Measurements from ENCODE around the gene COX6B2. TPM values are rescaled to one million over a fixed set of nuclear protein-coding genes. Genes with fewer than 3 reads are reported as not detected.

The COX6B2 gene
- total and polyA plus RNA-seq, 4 donors: not detected

DNA sequence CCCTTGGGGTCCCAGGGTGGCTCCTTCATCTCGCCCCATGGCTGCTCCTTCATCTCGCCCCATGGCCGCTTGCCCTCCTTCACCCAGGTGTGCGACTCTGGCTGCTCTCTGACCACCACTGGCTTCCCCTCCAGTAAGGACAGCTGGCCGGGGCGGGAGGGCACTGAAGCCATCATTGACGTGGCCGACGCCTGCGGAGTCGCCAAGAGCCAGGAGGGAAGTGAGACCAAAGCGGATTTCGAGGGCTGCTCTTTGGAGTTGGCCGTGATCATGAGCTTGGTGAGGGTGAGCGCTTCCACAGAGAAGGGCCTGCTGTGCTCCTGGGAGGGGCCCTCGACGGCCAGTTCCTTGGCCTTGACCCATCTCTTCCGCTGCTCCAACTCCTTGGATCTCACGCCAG is 4.0 kb upstream of the COX6B2 start:
- Histone ChIP-seq H3K9ac (ENCODE audit: low read depth in 1 of 2, low read length in 2 of 2) (no peak overlapping the region), H3K36me3 (ENCODE audit: control insufficient read depth in 4 of 4, insufficient read depth in 3 of 4, low read depth in 1 of 4, low read length in 3 of 4) (no peaks in the 10 kb centered on the region), H3K4me3 (ENCODE audit: low read depth in 1 of 3, low read length in 3 of 3) (no peak overlapping the region), H3K27me3 (ENCODE audit: control insufficient read depth in 4 of 4, insufficient read depth in 4 of 4, low read length in 3 of 4) (peaks cover 0 to 4% (median 0%) of the 10 kb centered on the region in 4 donors), H3K9me3 (ENCODE audit: control insufficient read depth in 4 of 4, low read length in 3 of 4) (no peaks in the 10 kb centered on the region), H3K4me1 (ENCODE audit: control insufficient read depth in 4 of 4, insufficient read depth in 4 of 4, low read length in 3 of 4) (peaks cover 0 to 4% (median under 1%) of the 10 kb centered on the region in 4 donors), H3K27ac (ENCODE audit: low read depth in 1 of 2, low read length in 2 of 2) (no peak overlapping the region)
- 87% methylated on average over 19 of the region's 19 CpGs for WGBS
- TF ChIP-seq, protein P1, sequence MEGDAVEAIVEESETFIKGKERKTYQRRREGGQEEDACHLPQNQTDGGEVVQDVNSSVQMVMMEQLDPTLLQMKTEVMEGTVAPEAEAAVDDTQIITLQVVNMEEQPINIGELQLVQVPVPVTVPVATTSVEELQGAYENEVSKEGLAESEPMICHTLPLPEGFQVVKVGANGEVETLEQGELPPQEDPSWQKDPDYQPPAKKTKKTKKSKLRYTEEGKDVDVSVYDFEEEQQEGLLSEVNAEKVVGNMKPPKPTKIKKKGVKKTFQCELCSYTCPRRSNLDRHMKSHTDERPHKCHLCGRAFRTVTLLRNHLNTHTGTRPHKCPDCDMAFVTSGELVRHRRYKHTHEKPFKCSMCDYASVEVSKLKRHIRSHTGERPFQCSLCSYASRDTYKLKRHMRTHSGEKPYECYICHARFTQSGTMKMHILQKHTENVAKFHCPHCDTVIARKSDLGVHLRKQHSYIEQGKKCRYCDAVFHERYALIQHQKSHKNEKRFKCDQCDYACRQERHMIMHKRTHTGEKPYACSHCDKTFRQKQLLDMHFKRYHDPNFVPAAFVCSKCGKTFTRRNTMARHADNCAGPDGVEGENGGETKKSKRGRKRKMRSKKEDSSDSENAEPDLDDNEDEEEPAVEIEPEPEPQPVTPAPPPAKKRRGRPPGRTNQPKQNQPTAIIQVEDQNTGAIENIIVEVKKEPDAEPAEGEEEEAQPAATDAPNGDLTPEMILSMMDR (IDR thresholded peaks at IDR 0.05; ENCODE audit: low read depth, low read length, missing input control): no peak
- no peak for TF ChIP-seq JUND (IDR thresholded peaks at IDR 0.05)
- TF ChIP-seq, protein P2, sequence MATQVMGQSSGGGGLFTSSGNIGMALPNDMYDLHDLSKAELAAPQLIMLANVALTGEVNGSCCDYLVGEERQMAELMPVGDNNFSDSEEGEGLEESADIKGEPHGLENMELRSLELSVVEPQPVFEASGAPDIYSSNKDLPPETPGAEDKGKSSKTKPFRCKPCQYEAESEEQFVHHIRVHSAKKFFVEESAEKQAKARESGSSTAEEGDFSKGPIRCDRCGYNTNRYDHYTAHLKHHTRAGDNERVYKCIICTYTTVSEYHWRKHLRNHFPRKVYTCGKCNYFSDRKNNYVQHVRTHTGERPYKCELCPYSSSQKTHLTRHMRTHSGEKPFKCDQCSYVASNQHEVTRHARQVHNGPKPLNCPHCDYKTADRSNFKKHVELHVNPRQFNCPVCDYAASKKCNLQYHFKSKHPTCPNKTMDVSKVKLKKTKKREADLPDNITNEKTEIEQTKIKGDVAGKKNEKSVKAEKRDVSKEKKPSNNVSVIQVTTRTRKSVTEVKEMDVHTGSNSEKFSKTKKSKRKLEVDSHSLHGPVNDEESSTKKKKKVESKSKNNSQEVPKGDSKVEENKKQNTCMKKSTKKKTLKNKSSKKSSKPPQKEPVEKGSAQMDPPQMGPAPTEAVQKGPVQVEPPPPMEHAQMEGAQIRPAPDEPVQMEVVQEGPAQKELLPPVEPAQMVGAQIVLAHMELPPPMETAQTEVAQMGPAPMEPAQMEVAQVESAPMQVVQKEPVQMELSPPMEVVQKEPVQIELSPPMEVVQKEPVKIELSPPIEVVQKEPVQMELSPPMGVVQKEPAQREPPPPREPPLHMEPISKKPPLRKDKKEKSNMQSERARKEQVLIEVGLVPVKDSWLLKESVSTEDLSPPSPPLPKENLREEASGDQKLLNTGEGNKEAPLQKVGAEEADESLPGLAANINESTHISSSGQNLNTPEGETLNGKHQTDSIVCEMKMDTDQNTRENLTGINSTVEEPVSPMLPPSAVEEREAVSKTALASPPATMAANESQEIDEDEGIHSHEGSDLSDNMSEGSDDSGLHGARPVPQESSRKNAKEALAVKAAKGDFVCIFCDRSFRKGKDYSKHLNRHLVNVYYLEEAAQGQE (IDR thresholded peaks at IDR 0.05): no peak
- no peak for TF ChIP-seq FOXA2 (IDR thresholded peaks at IDR 0.05)
- no peak for TF ChIP-seq MAX (IDR thresholded peaks at IDR 0.05)
- TF ChIP-seq SP1 (IDR thresholded peaks at IDR 0.05): no peak
- TF ChIP-seq ATF3 (IDR thresholded peaks at IDR 0.05): no peak
- no peak for TF ChIP-seq HNF4A (conservative IDR thresholded peaks at IDR 0.05)
- TF ChIP-seq HNF4G (IDR thresholded peaks at IDR 0.05): no peak
- no peak for TF ChIP-seq NR2F2 (IDR thresholded peaks at IDR 0.05)
- no peak for TF ChIP-seq GABPA (IDR thresholded peaks at IDR 0.05 in 1 of 2, conservative IDR thresholded peaks at IDR 0.05 in 1 of 2)
- TF ChIP-seq RXRA (IDR thresholded peaks at IDR 0.05): no peak
- no peak for TF ChIP-seq TAF1 (conservative IDR thresholded peaks at IDR 0.05)
- no peak for TF ChIP-seq RAD21 (IDR thresholded peaks at IDR 0.05)
- TF ChIP-seq EGR1 (IDR thresholded peaks at IDR 0.05; ENCODE audit: low read depth in 2 of 2): no peak
- no peak for DNase-seq (ENCODE audit: low spot score)

- WGBS: 31% methylated on average over 13 of the region's 13 CpGs
These were observed 798 bp upstream of the COX6B2 start for GRCh38 chr19:55355213-55355821.

More at GRCh38 chr19:55355213-55355821, 798 bp upstream of the COX6B2 start:
- Histone ChIP-seq H3K4me3 (ENCODE audit: low read depth in 1 of 3, low read length in 3 of 3) (no peak overlapping the region), H3K9me3 (ENCODE audit: control insufficient read depth in 4 of 4, low read length in 3 of 4) (no peaks in the 10 kb centered on the region), H3K27ac (ENCODE audit: low read depth in 1 of 2, low read length in 2 of 2) (no peak overlapping the region), H3K27me3 (ENCODE audit: control insufficient read depth in 4 of 4, insufficient read depth in 4 of 4, low read length in 3 of 4) (peaks cover 0 to 8% (median 6%) of the 10 kb centered on the region in 4 donors), H3K4me1 (ENCODE audit: control insufficient read depth in 4 of 4, insufficient read depth in 4 of 4, low read length in 3 of 4) (peaks cover 0 to 4% (median 1%) of the 10 kb centered on the region in 4 donors), H3K36me3 (ENCODE audit: control insufficient read depth in 4 of 4, insufficient read depth in 3 of 4, low read depth in 1 of 4, low read length in 3 of 4) (no peaks in the 10 kb centered on the region), H3K9ac (ENCODE audit: low read depth in 1 of 2, low read length in 2 of 2) (no peak overlapping the region)
- TF ChIP-seq ATF3 (IDR thresholded peaks at IDR 0.05) (no peak), TAF1 (conservative IDR thresholded peaks at IDR 0.05) (no peak), HNF4G (IDR thresholded peaks at IDR 0.05) (no peak), SP1 (IDR thresholded peaks at IDR 0.05) (no peak), GABPA (IDR thresholded peaks at IDR 0.05 in 1 of 2, conservative IDR thresholded peaks at IDR 0.05 in 1 of 2) (no peak), RXRA (IDR thresholded peaks at IDR 0.05) (no peak), YY1 (IDR thresholded peaks at IDR 0.05) (no peak), ZBTB33 (IDR thresholded peaks at IDR 0.05) (no peak), FOXA2 (IDR thresholded peaks at IDR 0.05) (no peak), RAD21 (IDR thresholded peaks at IDR 0.05) (no peak), NR2F2 (IDR thresholded peaks at IDR 0.05) (no peak), HNF4A (conservative IDR thresholded peaks at IDR 0.05) (no peak)
- TF ChIP-seq, protein P1 (IDR thresholded peaks at IDR 0.05; ENCODE audit: low read depth, low read length, missing input control): no peak
- DNase-seq (ENCODE audit: low spot score): no peak
